Spleen (tissue), 11 donors: ENCODE measurements around the gene SEL1L. TPM values are rescaled to one million over a fixed set of nuclear protein-coding genes. Genes with fewer than 3 reads are reported as not detected.

Experiments
- DNase-seq: peaks from one replicate; pipeline ENCODE4 v3.0.0-alpha.2; 2020
- H3K27ac ChIP-seq, 8 donors: fragments of 200-600 bp; sonication (generic) in 7 of 8; 1 replicate in 4 of 8; 2 replicates in 4 of 8; pipeline versions ENCODE4 v1.5.0 to v1.8.0; 2016 to 2021; ENCODE audit warnings: inconsistent platforms in 4 of 8, mild to moderate bottlenecking in 4 of 8, moderate library complexity in 1 of 8
- H3K27me3 ChIP-seq, 7 donors: fragments of 200-600 bp; sonication (generic) in 6 of 7; replicated peaks in 1 of 7; 1 replicate in 4 of 7; 2 replicates in 3 of 7; pipeline versions ENCODE4 v1.5.0 to v1.8.0; 2016 to 2021; ENCODE audit warnings: inconsistent platforms in 3 of 7, mild to moderate bottlenecking in 1 of 7
- H3K36me3 ChIP-seq, 6 donors: fragments of 200-600 bp; sonication (generic) in 5 of 6; 1 replicate in 4 of 6; 2 replicates in 2 of 6; pipeline versions ENCODE4 v1.5.0 to v1.8.0; 2016 to 2021; ENCODE audit warnings: inconsistent platforms in 2 of 6
- H3K4me1 ChIP-seq, 6 donors: fragments of 200-600 bp; sonication (generic) in 5 of 6; 1 replicate in 3 of 6; 2 replicates in 3 of 6; pipeline versions ENCODE4 v1.5.0 to v1.8.0; 2016 to 2021; ENCODE audit warnings: inconsistent platforms in 3 of 6
- H3K4me3 ChIP-seq, 8 donors: fragments of 200-600 bp; sonication (generic) in 7 of 8; 1 replicate in 4 of 8; 2 replicates in 4 of 8; pipeline versions ENCODE4 v1.5.0 to v1.8.0; 2016 to 2021; ENCODE audit warnings: inconsistent platforms in 4 of 8, mild to moderate bottlenecking in 4 of 8, moderate library complexity in 2 of 8
- H3K9me3 ChIP-seq, 8 donors: fragments of 200-600 bp; sonication (generic) in 7 of 8; 1 replicate in 4 of 8; 2 replicates in 4 of 8; pipeline versions ENCODE4 v1.5.0 to v1.8.0; 2016 to 2021; ENCODE audit warnings: inconsistent platforms in 4 of 8
- POLR2A ChIP-seq, 3 donors: fragments of 450-650 bp; IDR thresholded peaks; one replicate each; pipeline ENCODE4 v1.5.1; 2017; ENCODE audit warnings: antibody characterized with exemption in 3 of 3, mild to moderate bottlenecking in 1 of 3
- POLR2AphosphoS5 ChIP-seq, 3 donors: sonication (generic); formaldehyde crosslinking; IDR thresholded peaks; one replicate each; pipeline ENCODE4 v1.5.1; 2017; ENCODE audit warnings: antibody characterized with exemption in 3 of 3
- WGBS, 5 donors: extraction: QIAGEN DNeasy Blood & Tissue Kit in 3 of 5; methylation state at CpG; one replicate each; pipeline versions ENCODE4 v1.1.5 to v1.1.7; 2013 to 2018; 5-methylcytosine and 5-hydroxymethylcytosine counted together
- intact Hi-C: fragments of 100-400 bp; cut with DNase I; formaldehyde crosslinking; loops from one replicate; pipeline ENCODE4 v1.15.0; 2023; ENCODE audit warnings: low total_unique reads
- polyA plus RNA-seq, 3 donors: library from polyadenylated mRNA; stranded (reverse); fragments of 200-250 nt; gene quantifications; one replicate each; pipeline ENCODE4 v1.2.1, GENCODE V29; 2013
- total RNA-seq, 7 donors: library from RNA; depleted of rRNA in 3 of 7; stranded (reverse); fragments of >200 nt in 3 of 7; fragmentation: NEBNext Ultra II Directional in 4 of 7; extraction: Animal tissue kit (Norgen Biotek cat#: 25700) in 4 of 7; gene quantifications; one replicate each; pipeline versions ENCODE4 v1.1.0 to v1.2.1, GENCODE V29; 2016 to 2021
- TF ChIP-seq, protein P1 (sequence below), 11 experiments: fragments of 200-600 bp in 7 of 11; fragments of 450-650 bp in 4 of 11; sonication (generic) in 4 of 11; IDR thresholded peaks in 8 of 11; conservative IDR thresholded peaks in 3 of 11; 1 replicate in 7 of 11; 2 replicates in 4 of 11; pipeline versions ENCODE4 v1.4.0 to v1.8.0; 2016 to 2021; ENCODE audit warnings: antibody characterized with exemption in 11 of 11, inconsistent platforms in 4 of 11, mild to moderate bottlenecking in 1 of 11
- donor health status: healthy with polysubstance abuse.
- donor health status: DM: no; HTN: no; CAD: no; lungs with moderate emphysema.
- donor health status: DM: no; HTN: no; CAD: no.
- donor health status: Bipolar disorder and iron deficiency.
- donor health status: healthy.
- donor health status: DM: no; HTN: no; CAD: no.
- donor health status: DM: yes; HTN: yes; CAD: no.

SEL1L gene
- total and polyA plus RNA-seq, 10 donors: 7.1 to 118 (median 84.3) TPM

- Histone ChIP-seq H3K4me1 (peaks cover 0 to 18% (median 9%) of the 10 kb centered on the region in 6 donors), H3K9me3 (no peaks in the 10 kb centered on the region), H3K36me3 (peaks cover 7 to 100% (median 71%) of the 10 kb centered on the region in 6 donors), H3K4me3 (no peak overlapping the region), H3K27ac (no peak overlapping the region), H3K27me3 (no peaks in the 10 kb centered on the region)
- TF ChIP-seq POLR2A (IDR thresholded peaks at IDR 0.05): no peak
- TF ChIP-seq, protein P1, sequence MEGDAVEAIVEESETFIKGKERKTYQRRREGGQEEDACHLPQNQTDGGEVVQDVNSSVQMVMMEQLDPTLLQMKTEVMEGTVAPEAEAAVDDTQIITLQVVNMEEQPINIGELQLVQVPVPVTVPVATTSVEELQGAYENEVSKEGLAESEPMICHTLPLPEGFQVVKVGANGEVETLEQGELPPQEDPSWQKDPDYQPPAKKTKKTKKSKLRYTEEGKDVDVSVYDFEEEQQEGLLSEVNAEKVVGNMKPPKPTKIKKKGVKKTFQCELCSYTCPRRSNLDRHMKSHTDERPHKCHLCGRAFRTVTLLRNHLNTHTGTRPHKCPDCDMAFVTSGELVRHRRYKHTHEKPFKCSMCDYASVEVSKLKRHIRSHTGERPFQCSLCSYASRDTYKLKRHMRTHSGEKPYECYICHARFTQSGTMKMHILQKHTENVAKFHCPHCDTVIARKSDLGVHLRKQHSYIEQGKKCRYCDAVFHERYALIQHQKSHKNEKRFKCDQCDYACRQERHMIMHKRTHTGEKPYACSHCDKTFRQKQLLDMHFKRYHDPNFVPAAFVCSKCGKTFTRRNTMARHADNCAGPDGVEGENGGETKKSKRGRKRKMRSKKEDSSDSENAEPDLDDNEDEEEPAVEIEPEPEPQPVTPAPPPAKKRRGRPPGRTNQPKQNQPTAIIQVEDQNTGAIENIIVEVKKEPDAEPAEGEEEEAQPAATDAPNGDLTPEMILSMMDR (IDR thresholded peaks at IDR 0.05 in 8 of 11, conservative IDR thresholded peaks at IDR 0.05 in 3 of 11): no peak
- 93 to 97% (median 95%) methylated on average over 2 of the region's 2 CpGs for WGBS, 5 donors
- intact Hi-C loops: no loop called here
- no peak for DNase-seq
These were observed 28.8 kb downstream of the SEL1L start for GRCh38 chr14:81504864-81505263.

DNA sequence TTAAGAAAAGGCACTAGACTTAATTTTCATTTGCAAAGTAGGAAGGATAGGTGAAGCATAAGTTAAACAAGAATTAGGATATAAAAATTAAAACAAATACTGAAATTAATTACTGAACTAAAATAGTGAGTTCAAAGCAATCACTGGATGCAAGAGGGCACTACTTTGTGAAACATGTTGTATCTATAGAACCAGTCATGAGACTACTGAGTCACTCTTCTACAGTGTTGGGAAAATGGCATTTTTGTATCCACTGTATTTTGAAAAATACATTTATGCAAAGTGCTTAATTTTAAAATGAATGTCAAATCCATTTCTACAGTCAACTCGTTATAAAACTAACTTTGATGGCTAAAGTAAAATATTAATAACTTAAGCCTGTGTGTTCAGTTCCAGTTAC, 47.9 kb downstream of the SEL1L start:
- Histone ChIP-seq H3K4me3 (no peak overlapping the region), H3K36me3 (peaks cover 0 to 100% (median 85%) of the 10 kb centered on the region in 6 donors), H3K27ac (peak overlapping the region in 6 of 8 donors; percentile 0 to 46 (median 32)), H3K27me3 (no peaks in the 10 kb centered on the region), H3K4me1 (peaks cover 0 to 4% (median 2%) of the 10 kb centered on the region in 6 donors), H3K9me3 (no peaks in the 10 kb centered on the region)
- intact Hi-C loops: no loop called here
- no peak for DNase-seq
- TF ChIP-seq, protein P1 (IDR thresholded peaks at IDR 0.05 in 8 of 11, conservative IDR thresholded peaks at IDR 0.05 in 3 of 11): no peak
- TF ChIP-seq POLR2AphosphoS5 (IDR thresholded peaks at IDR 0.05) (no peak), POLR2A (IDR thresholded peaks at IDR 0.05) (no peak)
- 88 to 94% (median 89%) methylated on average over 1 of the region's 1 CpG for WGBS, 5 donors

DNA sequence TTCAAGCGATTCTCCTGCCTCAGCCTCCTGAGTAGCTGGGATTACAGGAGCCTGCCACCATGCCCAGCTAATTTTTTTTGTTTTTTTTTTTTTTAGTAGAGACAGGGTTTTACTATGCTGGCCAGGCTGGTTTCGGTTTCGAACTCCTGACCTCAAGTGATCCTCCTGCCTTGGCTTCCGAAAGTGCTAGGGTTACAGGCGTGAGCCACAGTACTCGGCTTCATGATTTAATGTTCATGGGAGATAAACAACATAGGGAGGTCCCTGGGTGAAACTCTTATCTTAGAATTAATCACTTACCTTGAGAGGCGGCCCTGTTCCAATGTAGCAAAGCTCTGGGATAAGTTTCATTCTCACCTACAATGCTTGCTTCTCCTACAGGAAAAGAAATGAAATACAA, 48.3 kb downstream of the SEL1L start:
- Histone ChIP-seq H3K9me3 (no peaks in the 10 kb centered on the region), H3K27ac (peak overlapping the region in 6 of 8 donors; percentile 0 to 46 (median 32)), H3K4me3 (no peak overlapping the region), H3K4me1 (peaks cover 0 to 4% (median 2%) of the 10 kb centered on the region in 6 donors), H3K36me3 (peaks cover 0 to 100% (median 85%) of the 10 kb centered on the region in 6 donors), H3K27me3 (no peaks in the 10 kb centered on the region)
- intact Hi-C loops: no loop called here
- TF ChIP-seq, protein P1 (IDR thresholded peaks at IDR 0.05 in 8 of 11, conservative IDR thresholded peaks at IDR 0.05 in 3 of 11): no peak
- TF ChIP-seq POLR2AphosphoS5 (IDR thresholded peaks at IDR 0.05): peak in 1 of 3 donors; percentile 35
- 79 to 90% (median 84%) methylated on average over 7 of the region's 7 CpGs for WGBS, 5 donors
- DNase-seq: no peak

- WGBS, 5 donors: 92 to 96% (median 93%) methylated on average over 4 of the region's 4 CpGs
- Histone ChIP-seq H3K4me1 (peaks cover 0 to 4% (median 2%) of the 10 kb centered on the region in 6 donors), H3K27ac (peak overlapping the region in 1 of 8 donors; percentile 1), H3K4me3 (no peak overlapping the region), H3K9me3 (no peaks in the 10 kb centered on the region), H3K36me3 (peaks cover 0 to 100% (median 86%) of the 10 kb centered on the region in 6 donors), H3K27me3 (no peaks in the 10 kb centered on the region)
- DNase-seq: no peak
- intact Hi-C loops: no loop called here
- TF ChIP-seq POLR2A (IDR thresholded peaks at IDR 0.05) (no peak), POLR2AphosphoS5 (IDR thresholded peaks at IDR 0.05) (no peak)
- TF ChIP-seq, protein P1 (IDR thresholded peaks at IDR 0.05 in 8 of 11, conservative IDR thresholded peaks at IDR 0.05 in 3 of 11): no peak
These were observed 49.5 kb downstream of the SEL1L start for GRCh38 chr14:81484120-81484519.
